Measurements from ENCODE around the gene ECT2. TPM values are rescaled to one million over a fixed set of nuclear protein-coding genes. Genes with fewer than 3 reads are reported as not detected.

ECT2 gene
- polyA plus RNA-seq, 1 of the 3 experiments (the other 2 are of a cell fraction) = 8.6 TPM

DNA sequence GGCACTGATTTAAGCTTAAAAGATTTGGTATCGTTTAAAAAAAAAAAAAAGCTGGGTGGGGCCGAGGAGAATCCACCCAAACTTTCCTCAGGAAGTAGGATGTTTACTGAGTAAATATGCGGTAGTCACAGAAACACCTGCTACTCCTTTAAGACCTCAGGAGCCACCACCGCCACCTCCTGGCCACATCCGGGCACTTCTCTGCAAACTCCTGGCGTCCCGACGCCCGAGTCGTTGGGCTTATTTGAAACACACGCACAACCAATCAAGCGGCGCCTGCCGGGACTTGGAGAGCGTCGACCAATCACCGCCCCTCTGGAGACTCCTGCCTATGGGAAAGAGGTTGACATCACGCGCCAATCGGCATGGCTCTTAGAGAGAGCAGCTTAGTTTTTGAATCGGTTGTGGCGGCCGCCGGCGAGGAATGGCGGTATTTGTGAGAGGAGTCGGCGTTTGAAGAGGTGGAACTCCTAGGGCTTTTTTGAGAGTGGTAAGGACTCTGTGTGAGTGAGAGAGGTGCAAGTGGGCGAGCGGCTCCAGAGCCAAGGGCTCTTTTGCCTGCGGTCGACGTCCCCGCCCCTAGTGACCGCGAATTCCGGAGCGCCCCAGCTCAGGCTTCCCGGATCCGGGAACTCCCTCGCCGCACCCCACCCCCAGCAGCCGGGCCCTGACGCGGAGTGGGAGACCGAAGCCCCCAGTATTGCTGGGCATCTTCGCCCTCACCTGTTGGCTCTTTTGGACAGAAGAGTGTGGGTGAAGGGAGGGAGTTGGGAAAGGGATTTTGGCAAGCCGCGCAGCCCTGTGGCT, at the start of gene ECT2 (continued):
- TF ChIP-seq EZH2phosphoT487 (IDR thresholded peaks at IDR 0.05; ENCODE audit: borderline replicate concordance, low read depth) = no peak
- peak; percentile 46 for TF ChIP-seq CHD2 (IDR thresholded peaks at IDR 0.05; ENCODE audit: low read length, partially characterized antibody)
- TF ChIP-seq, protein P1, sequence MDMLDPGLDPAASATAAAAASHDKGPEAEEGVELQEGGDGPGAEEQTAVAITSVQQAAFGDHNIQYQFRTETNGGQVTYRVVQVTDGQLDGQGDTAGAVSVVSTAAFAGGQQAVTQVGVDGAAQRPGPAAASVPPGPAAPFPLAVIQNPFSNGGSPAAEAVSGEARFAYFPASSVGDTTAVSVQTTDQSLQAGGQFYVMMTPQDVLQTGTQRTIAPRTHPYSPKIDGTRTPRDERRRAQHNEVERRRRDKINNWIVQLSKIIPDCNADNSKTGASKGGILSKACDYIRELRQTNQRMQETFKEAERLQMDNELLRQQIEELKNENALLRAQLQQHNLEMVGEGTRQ (IDR thresholded peaks at IDR 0.05; ENCODE audit: borderline replicate concordance, low read depth, low read length) = no peak
- TF ChIP-seq GABPA (IDR thresholded peaks at IDR 0.05; ENCODE audit: low read depth) = 0 out of 2 replicates have a peak, but pooled peaks have one; percentile 29
- TF ChIP-seq NRF1 (IDR thresholded peaks at IDR 0.05; ENCODE audit: low read depth, low read length) = peak; percentile 21; the same call in 1 of the 2 replicates
- TF ChIP-seq RXRA (IDR thresholded peaks at IDR 0.05; ENCODE audit: borderline replicate concordance, low read depth) = no peak
- TF ChIP-seq, protein P2, sequence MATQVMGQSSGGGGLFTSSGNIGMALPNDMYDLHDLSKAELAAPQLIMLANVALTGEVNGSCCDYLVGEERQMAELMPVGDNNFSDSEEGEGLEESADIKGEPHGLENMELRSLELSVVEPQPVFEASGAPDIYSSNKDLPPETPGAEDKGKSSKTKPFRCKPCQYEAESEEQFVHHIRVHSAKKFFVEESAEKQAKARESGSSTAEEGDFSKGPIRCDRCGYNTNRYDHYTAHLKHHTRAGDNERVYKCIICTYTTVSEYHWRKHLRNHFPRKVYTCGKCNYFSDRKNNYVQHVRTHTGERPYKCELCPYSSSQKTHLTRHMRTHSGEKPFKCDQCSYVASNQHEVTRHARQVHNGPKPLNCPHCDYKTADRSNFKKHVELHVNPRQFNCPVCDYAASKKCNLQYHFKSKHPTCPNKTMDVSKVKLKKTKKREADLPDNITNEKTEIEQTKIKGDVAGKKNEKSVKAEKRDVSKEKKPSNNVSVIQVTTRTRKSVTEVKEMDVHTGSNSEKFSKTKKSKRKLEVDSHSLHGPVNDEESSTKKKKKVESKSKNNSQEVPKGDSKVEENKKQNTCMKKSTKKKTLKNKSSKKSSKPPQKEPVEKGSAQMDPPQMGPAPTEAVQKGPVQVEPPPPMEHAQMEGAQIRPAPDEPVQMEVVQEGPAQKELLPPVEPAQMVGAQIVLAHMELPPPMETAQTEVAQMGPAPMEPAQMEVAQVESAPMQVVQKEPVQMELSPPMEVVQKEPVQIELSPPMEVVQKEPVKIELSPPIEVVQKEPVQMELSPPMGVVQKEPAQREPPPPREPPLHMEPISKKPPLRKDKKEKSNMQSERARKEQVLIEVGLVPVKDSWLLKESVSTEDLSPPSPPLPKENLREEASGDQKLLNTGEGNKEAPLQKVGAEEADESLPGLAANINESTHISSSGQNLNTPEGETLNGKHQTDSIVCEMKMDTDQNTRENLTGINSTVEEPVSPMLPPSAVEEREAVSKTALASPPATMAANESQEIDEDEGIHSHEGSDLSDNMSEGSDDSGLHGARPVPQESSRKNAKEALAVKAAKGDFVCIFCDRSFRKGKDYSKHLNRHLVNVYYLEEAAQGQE (IDR thresholded peaks at IDR 0.05; ENCODE audit: low read depth, low read length) = no peak
- TF ChIP-seq, protein P3, sequence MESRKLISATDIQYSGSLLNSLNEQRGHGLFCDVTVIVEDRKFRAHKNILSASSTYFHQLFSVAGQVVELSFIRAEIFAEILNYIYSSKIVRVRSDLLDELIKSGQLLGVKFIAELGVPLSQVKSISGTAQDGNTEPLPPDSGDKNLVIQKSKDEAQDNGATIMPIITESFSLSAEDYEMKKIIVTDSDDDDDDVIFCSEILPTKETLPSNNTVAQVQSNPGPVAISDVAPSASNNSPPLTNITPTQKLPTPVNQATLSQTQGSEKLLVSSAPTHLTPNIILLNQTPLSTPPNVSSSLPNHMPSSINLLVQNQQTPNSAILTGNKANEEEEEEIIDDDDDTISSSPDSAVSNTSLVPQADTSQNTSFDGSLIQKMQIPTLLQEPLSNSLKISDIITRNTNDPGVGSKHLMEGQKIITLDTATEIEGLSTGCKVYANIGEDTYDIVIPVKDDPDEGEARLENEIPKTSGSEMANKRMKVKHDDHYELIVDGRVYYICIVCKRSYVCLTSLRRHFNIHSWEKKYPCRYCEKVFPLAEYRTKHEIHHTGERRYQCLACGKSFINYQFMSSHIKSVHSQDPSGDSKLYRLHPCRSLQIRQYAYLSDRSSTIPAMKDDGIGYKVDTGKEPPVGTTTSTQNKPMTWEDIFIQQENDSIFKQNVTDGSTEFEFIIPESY (IDR thresholded peaks at IDR 0.05; ENCODE audit: borderline replicate concordance, low read depth) = no peak
- TF ChIP-seq RCOR1 (IDR thresholded peaks at IDR 0.05; ENCODE audit: low read length) = peak; percentile 28; the same call in 1 of the 2 replicates

DNA sequence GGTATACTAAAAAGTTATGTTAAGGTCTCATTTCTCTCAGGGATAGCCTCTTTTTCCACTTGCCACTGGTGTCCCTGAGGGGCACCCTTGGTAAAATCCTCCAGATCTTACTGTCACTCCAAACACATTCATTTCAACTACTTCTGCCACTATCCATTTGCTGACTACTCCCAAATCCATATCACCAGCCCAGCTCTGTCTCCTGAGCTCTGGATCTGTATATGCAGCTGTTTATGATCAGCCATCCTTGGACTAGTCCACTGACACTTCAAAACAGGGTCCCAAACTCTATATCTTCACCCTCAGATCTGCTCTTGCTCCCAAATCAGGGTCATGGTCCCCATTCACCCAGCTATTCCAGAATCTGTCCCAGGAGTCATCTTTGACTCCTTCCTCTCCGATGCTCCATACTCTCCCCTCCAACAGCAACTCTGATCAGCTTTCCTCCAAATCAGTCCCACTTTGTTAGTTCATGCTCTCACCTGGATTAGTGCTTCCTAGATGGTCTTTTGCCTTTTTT, 49.5 kb upstream of the ECT2 start:
- Histone ChIP-seq H3K4me1 (ENCODE audit: control insufficient read depth in 1 of 2, insufficient read depth in 2 of 2, low read depth in 1 of 2, low read length in 1 of 2) (no peaks in the 10 kb centered on the region), H3F3A (replicated peaks; ENCODE audit: insufficient read depth) (no peaks in the 10 kb centered on the region), H3K9me3 (no peaks in the 10 kb centered on the region), H3K9me2 (no peaks in the 10 kb centered on the region), H3K4me3 (ENCODE audit: low read depth in 2 of 2, low read length in 1 of 2) (no peak overlapping the region), H3K9ac (no peak overlapping the region), H3K27me3 (ENCODE audit: insufficient read depth) (no peaks in the 10 kb centered on the region), H3K36me3 (replicated peaks in 1 of 2; ENCODE audit: control insufficient read depth in 1 of 2, insufficient read depth in 2 of 2, low read length in 1 of 2) (peaks cover 0 to 4% of the 10 kb centered on the region in 2 experiments), H2AFZ (ENCODE audit: low read depth) (no peak overlapping the region), H3K79me2 (ENCODE audit: insufficient read depth) (peaks cover 86% of the 10 kb centered on the region), H3K27ac (ENCODE audit: low read depth in 2 of 2, low read length in 1 of 2) (no peak overlapping the region), H3K4me2 (no peak overlapping the region), H4K20me1 (ENCODE audit: insufficient read depth) (no peaks in the 10 kb centered on the region)
- DNase-seq = no peak
- 100% methylated on average over 1 of the region's 1 CpG for WGBS (ENCODE audit: low lambda C conversion rate)
- TF ChIP-seq RCOR1 (IDR thresholded peaks at IDR 0.05; ENCODE audit: low read length) = no peak
- no peak for TF ChIP-seq JUND (IDR thresholded peaks at IDR 0.05)
- TF ChIP-seq MXI1 (IDR thresholded peaks at IDR 0.05; ENCODE audit: low read depth, low read length) = no peak
- TF ChIP-seq TAF1 (IDR thresholded peaks at IDR 0.05; ENCODE audit: borderline replicate concordance, low read depth, low read length) = no peak
- no peak for TF ChIP-seq MEF2A (IDR thresholded peaks at IDR 0.05; ENCODE audit: borderline replicate concordance, low read depth)
- no peak for TF ChIP-seq FOXM1 (IDR thresholded peaks at IDR 0.05; ENCODE audit: low read depth)
- TF ChIP-seq, protein P2 (IDR thresholded peaks at IDR 0.05; ENCODE audit: low read depth, low read length) = no peak
- no peak for TF ChIP-seq GATA2 (CRISPR knock-in tag; IDR thresholded peaks at IDR 0.05)
- ChIA-PET CTCF (interaction anchor here (1.3 to 3.2 kb wide), 3 partner anchors 10 to 223 kb away, joined by 4 to 16 read pairs (median 5); partner anchors contain the start of gene NCEH1), POLR2A (no interaction called here)
